GM18858 (cell line): Measurements from ENCODE around the gene COQ7.

ENCODE experiments used
- ATAC-seq: cut with Tn5 transposase; IDR thresholded peaks from one replicate; pipeline ENCODE4 v1.9.1; 2021; ENCODE audit not compliant: unreplicated experiment

COQ7 gene

GRCh38 chr16:19110537-19111360 lies 43.3 kb downstream of the COQ7 start:
- ATAC-seq = no peak

- ATAC-seq = no peak
Measured at GRCh38 chr16:19112099-19112407, 44.6 kb downstream of the COQ7 start.

GRCh38 chr16:19113577-19114358 lies 46.4 kb downstream of the COQ7 start, which contains the start of gene ITPRIPL2:
TSS of gene ITPRIPL2 (plus strand) at chr16:19113964. CDS start at chr16:19114462, 498 bp downstream.
- no peak for ATAC-seq

GRCh38 chr16:19114359-19115147 lies 47.1 kb downstream of the COQ7 start:
- no peak for ATAC-seq

GRCh38 chr16:19115148-19116021 lies 48.0 kb downstream of the COQ7 start:
- no peak for ATAC-seq

- ATAC-seq = no peak
Measured at GRCh38 chr16:19116711-19117449, 49.5 kb downstream of the COQ7 start.

DNA sequence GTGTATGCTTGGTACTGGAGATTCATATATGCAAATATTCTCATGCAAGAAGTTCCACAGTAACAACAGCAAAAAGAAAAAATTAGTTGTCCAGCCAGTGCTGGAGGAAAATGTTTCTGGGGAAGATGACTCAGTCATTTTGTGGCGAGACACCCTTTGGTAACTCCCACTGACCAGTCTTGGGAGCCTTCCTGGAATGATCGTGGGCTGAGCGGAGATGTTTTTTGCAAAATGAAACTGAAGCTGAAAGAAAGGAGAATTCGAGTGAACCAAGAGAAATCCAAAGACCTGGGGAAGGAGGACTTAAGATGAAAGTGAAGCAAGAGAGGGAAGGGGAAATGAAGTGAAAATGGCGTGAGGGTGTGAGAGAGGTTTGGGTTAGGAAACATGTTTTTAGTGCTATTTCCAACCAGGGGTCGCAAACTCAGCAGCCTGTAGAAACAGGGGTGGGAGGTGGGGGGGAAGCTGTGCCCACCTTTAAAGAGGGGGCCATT lies 51.6 kb downstream of the COQ7 start:
- ATAC-seq = no peak

DNA sequence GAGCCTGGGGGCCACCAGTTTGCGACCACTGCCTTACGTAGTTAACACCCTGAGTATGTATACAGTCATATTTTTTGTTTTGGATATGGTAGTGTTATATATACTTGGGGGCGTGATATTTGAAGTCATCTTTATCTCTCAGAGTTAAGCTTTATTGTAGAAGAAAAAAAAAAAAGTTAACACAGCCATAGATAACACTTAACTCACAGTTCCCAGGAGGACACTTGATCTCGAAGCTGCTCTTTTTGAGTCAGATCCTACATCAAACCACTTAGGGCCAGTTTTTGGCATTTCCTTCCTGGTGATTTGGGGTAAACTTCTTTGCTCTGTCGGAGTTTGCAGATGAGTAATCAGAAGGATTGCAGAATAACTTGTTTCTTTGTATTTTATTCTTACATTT lies 52.1 kb downstream of the COQ7 start:
- ATAC-seq = no peak

DNA sequence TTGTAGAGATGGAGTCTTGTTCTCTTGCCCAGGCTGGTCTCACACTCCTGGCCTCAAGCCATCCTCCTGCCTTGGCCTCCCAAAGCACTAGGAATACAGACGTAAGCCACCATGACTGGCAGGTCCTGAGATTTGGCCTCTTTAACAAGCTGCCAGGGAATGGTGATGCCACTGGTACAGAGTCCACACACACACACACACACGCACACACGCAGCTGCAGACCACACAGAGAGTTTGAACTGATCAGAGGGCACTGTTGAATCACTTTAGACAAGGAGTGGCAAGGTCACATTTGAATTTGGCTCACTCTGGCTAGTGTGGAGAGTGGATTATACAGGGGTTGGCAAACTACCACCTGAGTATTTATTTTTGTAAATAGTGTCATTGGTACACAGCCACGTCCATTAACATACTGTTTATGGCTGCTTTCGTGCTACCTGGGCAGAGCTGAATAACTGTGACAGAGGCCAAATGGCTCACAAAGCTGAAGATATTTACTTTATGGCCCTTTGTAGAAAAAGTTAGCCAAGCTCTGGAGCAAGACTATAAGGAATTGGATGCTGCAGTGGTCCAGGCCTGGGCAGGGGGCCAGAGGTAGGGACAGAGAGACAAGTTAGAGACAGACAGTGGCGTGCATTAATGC lies 56.2 kb downstream of the COQ7 start:
- ATAC-seq = no peak

DNA sequence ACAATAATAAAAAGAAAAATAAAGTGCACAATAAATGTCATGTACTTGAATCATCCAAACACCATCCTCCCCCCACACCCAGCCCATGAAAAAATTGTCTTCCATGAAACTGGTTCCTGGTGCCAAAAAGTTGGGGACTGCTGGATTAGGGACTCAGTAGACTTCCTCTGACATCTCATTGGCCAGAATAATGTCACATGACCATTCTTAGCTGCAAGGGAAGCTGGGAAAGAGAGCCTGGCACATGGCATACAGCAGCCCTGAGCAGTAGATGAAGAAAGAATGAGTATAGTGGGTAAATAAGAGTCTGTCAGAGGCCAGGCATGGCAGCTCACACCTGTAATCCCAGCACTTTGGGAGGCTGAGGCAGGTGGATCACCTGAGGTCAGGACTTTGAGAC lies 58.9 kb downstream of the COQ7 start:
- no peak for ATAC-seq

DNA sequence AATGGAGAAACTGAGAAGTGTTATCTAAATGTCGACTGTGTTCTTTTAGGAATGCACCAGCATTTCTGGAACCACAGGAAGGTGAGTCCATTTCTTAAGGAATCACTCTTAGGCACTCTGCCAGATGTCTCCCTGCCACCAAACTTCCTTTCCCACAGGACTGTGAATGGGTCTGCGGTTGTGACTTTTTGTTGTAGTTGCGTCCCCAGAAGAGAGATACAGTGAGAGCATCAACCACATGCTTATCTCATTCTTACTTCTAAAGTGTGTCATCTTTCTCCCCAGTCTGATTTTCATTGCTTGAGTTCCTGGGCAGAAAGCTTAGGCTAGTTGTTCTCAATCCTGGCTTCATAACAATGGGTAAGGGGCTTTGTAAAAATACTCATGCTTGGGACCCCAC lies 59.8 kb downstream of the COQ7 start:
- ATAC-seq = no peak

DNA sequence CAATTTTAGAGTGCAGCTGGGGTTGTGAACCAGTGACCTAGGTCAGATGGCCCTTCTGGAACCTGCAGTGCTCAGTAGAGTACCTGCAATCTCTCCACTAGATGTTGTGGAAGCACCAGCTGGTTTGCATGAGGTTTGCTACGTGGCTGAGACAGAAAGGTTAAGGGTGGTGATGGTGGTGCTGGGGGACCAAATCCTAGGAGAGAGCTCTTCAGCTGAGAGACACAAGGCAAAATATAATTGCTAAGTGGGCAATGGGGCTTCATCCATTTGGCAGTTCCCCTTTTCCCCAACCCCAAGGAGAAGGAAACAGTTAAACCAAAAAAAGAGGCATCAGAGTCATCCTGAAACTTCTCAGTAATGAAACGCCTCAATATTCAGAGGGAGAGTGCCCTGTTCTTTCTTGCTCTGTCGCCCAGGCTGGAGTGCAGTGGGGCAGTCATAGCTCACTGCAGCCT lies 60.3 kb downstream of the COQ7 start:
- no peak for ATAC-seq

- no peak for ATAC-seq
Measured at GRCh38 chr16:19128454-19129200, 61.2 kb downstream of the COQ7 start.
